ENCODE data around the gene PRUNE2. TPM values are rescaled to one million over a fixed set of nuclear protein-coding genes. Genes with fewer than 3 reads are reported as not detected.

The PRUNE2 gene
- total and polyA plus RNA-seq, 2 of the 13 experiments (the other 11 are each of a cell fraction or from before 2014, with no cell fraction given) = 0.02 TPM; not detected in 1

DNA sequence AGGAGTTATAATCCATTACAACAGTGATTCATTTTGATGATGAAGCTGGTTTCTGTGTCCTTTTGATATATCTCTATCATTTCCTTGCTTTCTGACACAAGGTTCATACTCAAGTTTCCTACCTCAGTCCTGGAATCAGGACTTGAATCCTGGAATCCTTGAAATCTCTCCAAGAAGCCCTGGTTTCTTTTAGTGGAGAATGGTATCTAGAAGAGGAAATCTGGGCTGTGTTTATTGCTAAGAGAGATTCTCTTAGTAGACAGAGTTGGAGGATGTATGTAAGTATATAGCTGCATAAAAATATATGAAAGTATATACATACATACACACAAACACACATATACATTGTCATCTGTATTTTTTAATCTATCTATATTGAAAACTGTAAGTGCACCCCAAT, 332.5 kb downstream of the PRUNE2 start (continued):
- TF ChIP-seq, protein P1, sequence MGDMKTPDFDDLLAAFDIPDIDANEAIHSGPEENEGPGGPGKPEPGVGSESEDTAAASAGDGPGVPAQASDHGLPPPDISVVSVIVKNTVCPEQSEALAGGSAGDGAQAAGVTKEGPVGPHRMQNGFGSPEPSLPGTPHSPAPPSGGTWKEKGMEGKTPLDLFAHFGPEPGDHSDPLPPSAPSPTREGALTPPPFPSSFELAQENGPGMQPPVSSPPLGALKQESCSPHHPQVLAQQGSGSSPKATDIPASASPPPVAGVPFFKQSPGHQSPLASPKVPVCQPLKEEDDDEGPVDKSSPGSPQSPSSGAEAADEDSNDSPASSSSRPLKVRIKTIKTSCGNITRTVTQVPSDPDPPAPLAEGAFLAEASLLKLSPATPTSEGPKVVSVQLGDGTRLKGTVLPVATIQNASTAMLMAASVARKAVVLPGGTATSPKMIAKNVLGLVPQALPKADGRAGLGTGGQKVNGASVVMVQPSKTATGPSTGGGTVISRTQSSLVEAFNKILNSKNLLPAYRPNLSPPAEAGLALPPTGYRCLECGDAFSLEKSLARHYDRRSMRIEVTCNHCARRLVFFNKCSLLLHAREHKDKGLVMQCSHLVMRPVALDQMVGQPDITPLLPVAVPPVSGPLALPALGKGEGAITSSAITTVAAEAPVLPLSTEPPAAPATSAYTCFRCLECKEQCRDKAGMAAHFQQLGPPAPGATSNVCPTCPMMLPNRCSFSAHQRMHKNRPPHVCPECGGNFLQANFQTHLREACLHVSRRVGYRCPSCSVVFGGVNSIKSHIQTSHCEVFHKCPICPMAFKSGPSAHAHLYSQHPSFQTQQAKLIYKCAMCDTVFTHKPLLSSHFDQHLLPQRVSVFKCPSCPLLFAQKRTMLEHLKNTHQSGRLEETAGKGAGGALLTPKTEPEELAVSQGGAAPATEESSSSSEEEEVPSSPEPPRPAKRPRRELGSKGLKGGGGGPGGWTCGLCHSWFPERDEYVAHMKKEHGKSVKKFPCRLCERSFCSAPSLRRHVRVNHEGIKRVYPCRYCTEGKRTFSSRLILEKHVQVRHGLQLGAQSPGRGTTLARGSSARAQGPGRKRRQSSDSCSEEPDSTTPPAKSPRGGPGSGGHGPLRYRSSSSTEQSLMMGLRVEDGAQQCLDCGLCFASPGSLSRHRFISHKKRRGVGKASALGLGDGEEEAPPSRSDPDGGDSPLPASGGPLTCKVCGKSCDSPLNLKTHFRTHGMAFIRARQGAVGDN (CRISPR knock-in tag; IDR thresholded peaks at IDR 0.05) = no peak
- no peak for TF ChIP-seq ZNF24 (IDR thresholded peaks at IDR 0.05)
- no peak for TF ChIP-seq HOXD1 (CRISPR knock-in tag; IDR thresholded peaks at IDR 0.05)
- no peak for TF ChIP-seq ZNF746 (CRISPR knock-in tag; IDR thresholded peaks at IDR 0.05)
- no peak for TF ChIP-seq ZNF354B (CRISPR knock-in tag; IDR thresholded peaks at IDR 0.05)
- no peak for TF ChIP-seq TCF7 (IDR thresholded peaks at IDR 0.05; ENCODE audit: low read depth)

DNA sequence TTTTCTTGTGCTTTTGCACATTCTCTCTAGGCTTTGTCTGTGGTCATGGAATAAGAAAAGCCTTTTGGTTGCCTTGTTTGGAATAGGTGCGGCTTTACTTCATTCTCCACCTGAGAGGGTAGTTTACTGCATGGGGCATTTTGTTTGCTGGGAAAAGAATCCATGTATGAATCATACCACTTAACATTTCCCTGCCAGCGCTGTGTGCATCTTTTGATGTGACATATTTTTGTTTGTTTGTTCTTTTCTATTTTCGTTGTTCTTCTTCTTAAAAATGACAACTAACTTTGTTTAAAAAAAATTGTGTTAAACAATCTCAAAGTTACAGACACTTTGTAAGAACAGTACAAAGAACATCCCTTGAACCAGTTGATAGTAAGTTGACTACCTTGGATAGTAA, 333.8 kb downstream of the PRUNE2 start:
- no TSS peak for BruUV-seq (replicated peaks)
- TF ChIP-seq WIZ (CRISPR knock-in tag; IDR thresholded peaks at IDR 0.05) = no peak
- TF ChIP-seq TBX3 (IDR thresholded peaks at IDR 0.05; ENCODE audit: borderline replicate concordance) = no peak
- TF ChIP-seq, protein P2, sequence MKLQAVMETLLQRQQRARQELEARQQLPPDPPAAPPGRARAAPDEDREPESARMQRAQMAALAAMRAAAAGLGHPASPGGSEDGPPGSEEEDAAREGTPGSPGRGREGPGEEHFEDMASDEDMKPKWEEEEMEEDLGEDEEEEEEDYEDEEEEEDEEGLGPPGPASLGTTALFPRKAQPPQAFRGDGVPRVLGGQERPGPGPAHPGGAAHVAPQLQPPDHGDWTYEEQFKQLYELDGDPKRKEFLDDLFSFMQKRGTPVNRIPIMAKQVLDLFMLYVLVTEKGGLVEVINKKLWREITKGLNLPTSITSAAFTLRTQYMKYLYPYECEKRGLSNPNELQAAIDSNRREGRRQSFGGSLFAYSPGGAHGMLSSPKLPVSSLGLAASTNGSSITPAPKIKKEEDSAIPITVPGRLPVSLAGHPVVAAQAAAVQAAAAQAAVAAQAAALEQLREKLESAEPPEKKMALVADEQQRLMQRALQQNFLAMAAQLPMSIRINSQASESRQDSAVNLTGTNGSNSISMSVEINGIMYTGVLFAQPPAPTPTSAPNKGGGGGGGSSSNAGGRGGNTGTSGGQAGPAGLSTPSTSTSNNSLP (IDR thresholded peaks at IDR 0.05; ENCODE audit: low read depth, low read length) = no peak
- TF ChIP-seq NFAT5 (CRISPR knock-in tag; IDR thresholded peaks at IDR 0.05) = no peak

More for the DNA sequence above, 333.8 kb downstream of the PRUNE2 start:
- no peaks in the 10 kb centered on the region for H3K9me3 ChIP-seq (ENCODE audit: low read length)
- no peak for DNase-seq (ENCODE audit: low spot score)
- no peak overlapping the region for H3K27ac ChIP-seq (ENCODE audit: extremely low read length, insufficient read depth, low read length)
- H3K79me2 ChIP-seq (ENCODE audit: insufficient read depth, low read length) = no peaks in the 10 kb centered on the region
- no peak overlapping the region for H3K9ac ChIP-seq (ENCODE audit: insufficient read depth, low read depth, low read length)
- no peaks in the 10 kb centered on the region for H3K4me1 ChIP-seq (ENCODE audit: insufficient read depth, low read length)
- H3K36me3 ChIP-seq (replicated peaks in 1 of 2; ENCODE audit: control insufficient read depth in 1 of 2, insufficient read depth in 2 of 2, low read length in 2 of 2) = no peaks in the 10 kb centered on the region
- ChIA-PET CTCF (ENCODE audit: low intra/inter-chr PET ratio, low total read pairs) (no interaction called here), POLR2A (no interaction called here)
- H2AFZ ChIP-seq (ENCODE audit: low read length) = no peak overlapping the region
- H3K4me2 ChIP-seq (ENCODE audit: low read depth, low read length) = no peak overlapping the region
- in situ Hi-C loops (cut with HindIII; ENCODE audit: extremely low pct_ligation_motif_present, low pct_unique_long_range_greater_than_20kb) = no loop called here
- intact Hi-C loops (cut with micrococcal nuclease; ENCODE audit: unreplicated experiment) = no loop called here
- no peak for ATAC-seq
- 65% methylated on average over 3 of the region's 3 CpGs for WGBS (ENCODE audit: low lambda C conversion rate)
- H3K27me3 ChIP-seq (ENCODE audit: control insufficient read depth in 1 of 2, insufficient read depth in 2 of 2, low read length in 2 of 2) = peaks cover 0 to 3% of the 10 kb centered on the region in 2 experiments; a peak in 1 of 5 replicates
- no peak for FAIRE-seq
- H4K20me1 ChIP-seq (ENCODE audit: insufficient read depth, low read length) = no peaks in the 10 kb centered on the region
- no peak overlapping the region for H3K4me3 ChIP-seq (replicated peaks in 1 of 3; ENCODE audit: insufficient read depth in 1 of 3, low read depth in 2 of 3, low read length in 3 of 3)

All from HepG2 (cell line).